IMR-90 (cell line): ENCODE data around the gene PEAK1. TPM values are rescaled to one million over a fixed set of nuclear protein-coding genes. Genes with fewer than 3 reads are reported as not detected.

Experiments
- ATAC-seq: fragments of 200-7000 bp; cut with Tn5 transposase; 2 replicates; pipeline ENCODE4 v1.9.1; 2020; ENCODE audit warnings: low read depth, mild to moderate bottlenecking, moderate library complexity
- BruUV-seq: library from RNA; stranded (reverse); fragments of 400-500 nt; replicated peaks from 2 replicates; lab custom pipeline; 2021; lab: Mats Ljungman, UMichigan
- CTCF ChIA-PET: fragments of 300-600 bp; formaldehyde crosslinking; extraction: SDS; loops from one replicate; lab custom pipeline; 2021; ENCODE audit warnings: antibody characterized with exemption; lab: Yijun Ruan, JAX
- POLR2A ChIA-PET: fragments of 300-600 bp; sonication (Branson Sonifier 250); formaldehyde crosslinking; loops from one replicate; lab custom pipeline; 2022; ENCODE audit warnings: antibody characterized with exemption; ENCODE audit not compliant: unreplicated experiment; lab: Charles Lee
- DNase-seq: peaks from one replicate; pipeline ENCODE4 v3.0.0; 2013
- H2AFZ ChIP-seq: replicated peaks from 2 replicates; pipeline ENCODE3; 2013; ENCODE audit warnings: low read length, mild to moderate bottlenecking; ENCODE audit not compliant: poor library complexity
- H2AK5ac ChIP-seq: 2 replicates; pipeline ENCODE4 v1.6.1; 2013; ENCODE audit warnings: low read depth, low read length, inconsistent platforms
- H2AK9ac ChIP-seq: replicated peaks from 2 replicates; pipeline ENCODE3; 2013; ENCODE audit warnings: mild to moderate bottlenecking, low read depth, low read length, moderate library complexity; ENCODE audit not compliant: poor library complexity
- H2BK120ac ChIP-seq: 2 replicates; pipeline ENCODE4 v1.6.1; 2013; ENCODE audit warnings: low read depth, low read length, inconsistent platforms
- H2BK15ac ChIP-seq: 3 replicates; pipeline ENCODE4 v1.6.1; 2013; ENCODE audit warnings: low read depth, low read length, inconsistent platforms
- H2BK20ac ChIP-seq: 2 replicates; pipeline ENCODE4 v1.6.1; 2013; ENCODE audit warnings: low read depth, mild to moderate bottlenecking, inconsistent platforms, low read length, moderate library complexity
- H2BK5ac ChIP-seq: 2 replicates; pipeline ENCODE4 v1.6.1; 2013; ENCODE audit warnings: mild to moderate bottlenecking, low read depth, low read length, inconsistent platforms; ENCODE audit not compliant: poor library complexity, severe bottlenecking
- H3K14ac ChIP-seq: replicated peaks from 2 replicates; pipeline ENCODE4 v1.6.1; 2013; ENCODE audit warnings: low read depth, low read length, inconsistent platforms
- H3K18ac ChIP-seq: 2 replicates; pipeline ENCODE4 v1.6.1; 2013; ENCODE audit warnings: low read depth, low read length, control low read depth
- H3K23ac ChIP-seq: 2 replicates; pipeline ENCODE4 v1.6.1; 2013; ENCODE audit warnings: low read depth, low read length, inconsistent platforms
- H3K27ac ChIP-seq: 2 replicates; pipeline ENCODE4 v1.5.1; 2013; ENCODE audit warnings: mild to moderate bottlenecking, control low read depth, low read length; ENCODE audit not compliant: insufficient read depth
- H3K27me3 ChIP-seq: 2 replicates; pipeline ENCODE4 v1.6.1; 2013; ENCODE audit warnings: low read length; ENCODE audit not compliant: control insufficient read depth, insufficient read depth
- H3K36me3 ChIP-seq: 2 replicates; pipeline ENCODE4 v1.6.1; 2013; ENCODE audit warnings: low read length, mixed read lengths; ENCODE audit not compliant: control insufficient read depth, insufficient read depth
- H3K4ac ChIP-seq: 2 replicates; pipeline ENCODE4 v1.6.1; 2013; ENCODE audit warnings: low read depth, low read length, inconsistent platforms
- H3K4me1 ChIP-seq: 2 replicates; pipeline ENCODE4 v1.6.1; 2013; ENCODE audit warnings: low read length, mixed read lengths; ENCODE audit not compliant: control insufficient read depth, insufficient read depth
- H3K4me2 ChIP-seq: 2 replicates; pipeline ENCODE4 v1.6.1; 2013; ENCODE audit warnings: low read depth, mild to moderate bottlenecking, control low read depth, low read length, moderate library complexity
- H3K4me3 ChIP-seq: 2 replicates; pipeline ENCODE4 v1.5.1; 2013; ENCODE audit warnings: low read depth, mild to moderate bottlenecking, control low read depth, low read length, moderate library complexity; ENCODE audit not compliant: insufficient read depth
- H3K56ac ChIP-seq: 2 replicates; pipeline ENCODE4 v1.6.1; 2013; ENCODE audit warnings: low read length, inconsistent platforms; ENCODE audit not compliant: insufficient read depth; ENCODE audit errors: extremely low read depth
- H3K79me1 ChIP-seq, 2 experiments: 2 replicates each; pipeline ENCODE4 v1.6.1; 2013; ENCODE audit warnings: low read length in 2 of 2, inconsistent platforms in 1 of 2, low read depth in 1 of 2
- H3K9ac ChIP-seq: 2 replicates; pipeline ENCODE4 v1.6.1; 2013; ENCODE audit warnings: low read depth, low read length, control low read depth
- H3K9me1 ChIP-seq: 2 replicates; pipeline ENCODE4 v1.6.1; 2013; ENCODE audit warnings: low read length, inconsistent platforms; ENCODE audit not compliant: insufficient read depth
- H3K9me3 ChIP-seq: 2 replicates; pipeline ENCODE4 v1.6.1; 2013; ENCODE audit warnings: low read length; ENCODE audit not compliant: control insufficient read depth, insufficient read depth
- H4K20me1 ChIP-seq: 2 replicates; pipeline ENCODE4 v1.6.1; 2013; ENCODE audit warnings: low read length, inconsistent platforms; ENCODE audit not compliant: insufficient read depth
- H4K5ac ChIP-seq: 2 replicates; pipeline ENCODE4 v1.6.1; 2013; ENCODE audit warnings: mild to moderate bottlenecking, low read depth, low read length, control low read depth
- H4K8ac ChIP-seq, 2 experiments: 2 replicates each; pipeline ENCODE4 v1.6.1; 2013; ENCODE audit warnings: low read depth in 2 of 2, low read length in 2 of 2, control low read depth in 1 of 2, inconsistent platforms in 1 of 2
- H4K91ac ChIP-seq: 2 replicates; pipeline ENCODE4 v1.6.1; 2013; ENCODE audit warnings: low read depth, low read length, inconsistent platforms; ENCODE audit not compliant: insufficient read depth
- BHLHE40 ChIP-seq: fragments of 150-350 bp; IDR thresholded peaks from 2 replicates; pipeline ENCODE4 v1.6.1; 2016; ENCODE audit warnings: mild to moderate bottlenecking, low read depth, low read length
- CEBPB ChIP-seq: IDR thresholded peaks from 2 replicates; pipeline ENCODE4 v1.6.1; 2012; ENCODE audit warnings: low read depth, low read length, improper control_type of control experiment
- CHD1 ChIP-seq: IDR thresholded peaks from 2 replicates; pipeline ENCODE4 v1.6.1; 2012; ENCODE audit warnings: low read depth, low read length, improper control_type of control experiment
- CTCF ChIP-seq: conservative IDR thresholded peaks from 2 replicates; pipeline ENCODE4 v1.5.1; 2012; ENCODE audit warnings: mild to moderate bottlenecking, low read depth, low read length, improper control_type of control experiment
- ELK1 ChIP-seq: fragments of 150-350 bp; IDR thresholded peaks from 2 replicates; pipeline ENCODE4 v1.6.1; 2016; ENCODE audit warnings: low read depth, mild to moderate bottlenecking, low read length, moderate library complexity, borderline replicate concordance
- FOS ChIP-seq: fragments of 150-350 bp; IDR thresholded peaks from 2 replicates; pipeline ENCODE4 v1.6.1; 2016; ENCODE audit warnings: low read depth, low read length
- MAFK ChIP-seq: IDR thresholded peaks from 2 replicates; pipeline ENCODE4 v1.6.1; 2012; ENCODE audit warnings: low read depth, low read length, improper control_type of control experiment
- MAZ ChIP-seq: IDR thresholded peaks from 2 replicates; pipeline ENCODE4 v1.6.1; 2012; ENCODE audit warnings: low read depth, mild to moderate bottlenecking, low read length, improper control_type of control experiment, moderate library complexity, borderline replicate concordance
- RAD21 ChIP-seq: IDR thresholded peaks from 2 replicates; pipeline ENCODE4 v1.6.1; 2012; ENCODE audit warnings: low read length, improper control_type of control experiment
- RCOR1 ChIP-seq: IDR thresholded peaks from 2 replicates; pipeline ENCODE4 v1.6.1; 2012; ENCODE audit warnings: mild to moderate bottlenecking, low read length, improper control_type of control experiment; ENCODE audit not compliant: insufficient replicate concordance
- SMC3 ChIP-seq: fragments of 150-350 bp; IDR thresholded peaks from 2 replicates; pipeline ENCODE4 v1.6.1; 2016; ENCODE audit warnings: low read depth, mild to moderate bottlenecking, antibody characterized with exemption, low read length, moderate library complexity
- USF2 ChIP-seq: fragments of 150-350 bp; IDR thresholded peaks from 2 replicates; pipeline ENCODE4 v1.6.1; 2017; ENCODE audit warnings: mild to moderate bottlenecking, antibody characterized with exemption, low read length, low read depth
- WGBS, 2 experiments: methylation state at CpG; one replicate each; pipeline versions ENCODE4 v1.1.5 to v1.1.7; 2013; ENCODE audit warnings: missing lambda C conversion rate in 2 of 2; ENCODE audit not compliant: insufficient read length in 1 of 2; ENCODE audit errors: extremely low coverage in 2 of 2; 5-methylcytosine and 5-hydroxymethylcytosine counted together
- dilution Hi-C: fragments of 300-500 bp; cut with HindIII; formaldehyde crosslinking; loops from one replicate; pipeline ENCODE4 v1.14.3; 2018; ENCODE audit warnings: low sequenced_read_pairs; ENCODE audit not compliant: unreplicated experiment
- in situ Hi-C: fragments of 300-500 bp; cut with MboI; formaldehyde crosslinking; loops from 3 replicates; pipeline ENCODE4 v1.14.3; 2019; ENCODE audit warnings: low sequenced_read_pairs, inconsistent platforms, mixed read lengths
- intact Hi-C: fragments of 100-400 bp; cut with micrococcal nuclease; formaldehyde crosslinking; loops from 2 replicates; pipeline ENCODE4 v1.10.0; 2022
- polyA plus RNA-seq, 3 experiments: library from polyadenylated mRNA; depleted of rRNA; stranded (reverse); fragments of >200 nt; gene quantifications; 2 replicates each; pipeline ENCODE4 v1.2.3, GENCODE V29; 2012; ENCODE audit warnings: low replicate concordance in 1 of 3
- total RNA-seq: library from RNA; depleted of rRNA; stranded (reverse); fragments of >200 nt; gene quantifications from 2 replicates; pipeline ENCODE4 v1.2.3, GENCODE V29; 2012

Gene PEAK1
- total and polyA plus RNA-seq, 2 of the 4 experiments (the other 2 are of a cell fraction), result 21.5 to 43.9 TPM

GRCh38 chr15:77336006-77336405 is 83.9 kb downstream of the PEAK1 start:
- H2BK15ac ChIP-seq, result no peak overlapping the region
- no peak overlapping the region for H3K14ac ChIP-seq
- H3K27ac ChIP-seq, result no peak overlapping the region
- H3K4me3 ChIP-seq, result no peak overlapping the region
- no peak overlapping the region for H3K23ac ChIP-seq
- no peak overlapping the region for H2AK9ac ChIP-seq
- H2BK5ac ChIP-seq, result no peak overlapping the region
- no peak overlapping the region for H3K56ac ChIP-seq
- dilution Hi-C loops (no loop called here), in situ Hi-C loops (no loop called here), intact Hi-C loops (no loop called here)
- no peak overlapping the region for H2AK5ac ChIP-seq
- peaks cover 6% of the 10 kb centered on the region for H3K4me1 ChIP-seq
- H4K20me1 ChIP-seq, result peaks cover 37% of the 10 kb centered on the region
- no peak overlapping the region for H4K8ac ChIP-seq
- no CpG with 5 or more reads among the region's 2 CpGs for WGBS, 2 experiments
- ChIA-PET CTCF (no interaction called here), POLR2A (no interaction called here)
- no peaks in the 10 kb centered on the region for H3K27me3 ChIP-seq
- no peak overlapping the region for H2BK20ac ChIP-seq
- no peak overlapping the region for H3K9ac ChIP-seq
- H2BK120ac ChIP-seq, result no peak overlapping the region
- no peak overlapping the region for H4K5ac ChIP-seq
- H4K91ac ChIP-seq, result no peak overlapping the region
- peaks cover 12% of the 10 kb centered on the region; the same call in 1 of the 2 replicates for H3K9me1 ChIP-seq
- no peak overlapping the region for H3K4me2 ChIP-seq
- H3K79me1 ChIP-seq, result peaks cover 18 to 46% of the 10 kb centered on the region in 2 experiments
- no TSS peak for BruUV-seq
- no peak for ATAC-seq
- H3K4ac ChIP-seq, result no peak overlapping the region
- DNase-seq, result no peak
- no peaks in the 10 kb centered on the region for H3K9me3 ChIP-seq
- H3K36me3 ChIP-seq, result no peaks in the 10 kb centered on the region
- TF ChIP-seq ELK1 (no peak), RCOR1 (no peak), CTCF (no peak), MAZ (no peak), FOS (no peak), SMC3 (no peak), CHD1 (no peak), USF2 (no peak), MAFK (no peak), CEBPB (no peak), BHLHE40 (no peak), RAD21 (no peak)
- no peak overlapping the region for H2AFZ ChIP-seq
- H3K18ac ChIP-seq, result no peak overlapping the region
